ENCODE data around the gene MAP2K6.

Gene MAP2K6

DNA sequence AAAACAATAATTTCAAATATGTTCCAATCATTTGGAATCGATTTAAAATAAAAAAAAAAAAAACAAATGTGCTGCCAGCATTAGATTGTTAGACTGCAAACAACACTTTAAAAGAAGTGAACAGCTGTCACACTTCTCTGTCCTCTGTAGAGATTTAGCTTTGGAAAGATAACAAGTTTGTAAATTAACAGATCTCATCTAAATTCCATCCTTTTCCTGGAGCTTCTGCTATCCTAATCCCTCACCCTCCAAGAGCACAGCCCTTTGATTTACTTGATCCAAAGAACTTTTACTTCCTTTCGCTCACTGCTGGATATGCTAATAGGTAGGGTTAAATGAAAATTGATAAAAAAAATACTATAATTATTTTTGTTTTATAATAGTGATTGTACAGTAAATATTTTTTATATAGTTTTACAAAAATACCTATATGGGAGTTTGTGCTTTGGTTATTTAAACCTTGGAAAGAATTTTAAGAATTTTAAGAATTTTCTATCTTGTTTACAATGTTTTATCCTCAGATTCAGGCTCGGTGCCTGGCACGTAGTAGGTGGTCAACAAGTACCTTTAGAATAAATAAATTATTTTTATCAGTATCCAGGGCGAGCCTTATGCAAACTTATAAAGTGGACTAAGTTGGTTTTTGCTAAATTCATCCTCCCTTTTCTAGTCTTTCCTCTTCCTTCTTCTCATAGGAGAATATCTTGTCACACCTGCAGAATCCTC is 21.6 kb downstream of the MAP2K6 start:
- DNase-seq (no peak), ATAC-seq (ENCODE audit: insufficient read depth, low read depth) (no peak)
- Histone ChIP-seq H3K27ac (ENCODE audit: low read length) (no peak overlapping the region), H3K27me3 (ENCODE audit: insufficient read depth, low read length, poor library complexity) (no peaks in the 10 kb centered on the region), H3K9ac (ENCODE audit: low read depth, low read length) (no peak overlapping the region), H3K79me2 (ENCODE audit: insufficient read depth, low read length) (no peaks in the 10 kb centered on the region), H3K9me3 (ENCODE audit: insufficient read depth, low read length, severe bottlenecking) (no peaks in the 10 kb centered on the region), H3K4me2 (ENCODE audit: insufficient read depth, low read length) (no peak overlapping the region), H4K20me1 (ENCODE audit: insufficient read depth, low read length) (no peaks in the 10 kb centered on the region), H3K36me3 (ENCODE audit: insufficient read depth, low read length) (no peaks in the 10 kb centered on the region), H3K4me1 (ENCODE audit: insufficient read depth, low read length) (no peaks in the 10 kb centered on the region), H3K4me3 (ENCODE audit: low read depth in 1 of 2, low read length in 2 of 2) (no peak overlapping the region), H2AFZ (ENCODE audit: low read depth, low read length) (no peak overlapping the region)
- no peak for TF ChIP-seq EZH2 (IDR thresholded peaks at IDR 0.05; ENCODE audit: borderline replicate concordance, low read depth, low read length, severe bottlenecking)
- TF ChIP-seq CTCF (IDR thresholded peaks at IDR 0.05; ENCODE audit: borderline replicate concordance, extremely low read depth, low read length, poor library complexity, severe bottlenecking) = no peak

GRCh38 chr17:69437475-69437874 is 23.0 kb downstream of the MAP2K6 start:
- ATAC-seq (ENCODE audit: insufficient read depth, low read depth) (no peak), DNase-seq (no peak)
- Histone ChIP-seq H3K4me3 (ENCODE audit: low read depth in 1 of 2, low read length in 2 of 2) (no peak overlapping the region), H4K20me1 (ENCODE audit: insufficient read depth, low read length) (no peaks in the 10 kb centered on the region), H3K27me3 (ENCODE audit: insufficient read depth, low read length, poor library complexity) (no peaks in the 10 kb centered on the region), H2AFZ (ENCODE audit: low read depth, low read length) (no peak overlapping the region), H3K4me1 (ENCODE audit: insufficient read depth, low read length) (no peaks in the 10 kb centered on the region), H3K9me3 (ENCODE audit: insufficient read depth, low read length, severe bottlenecking) (no peaks in the 10 kb centered on the region), H3K79me2 (ENCODE audit: insufficient read depth, low read length) (no peaks in the 10 kb centered on the region), H3K27ac (ENCODE audit: low read length) (no peak overlapping the region), H3K36me3 (ENCODE audit: insufficient read depth, low read length) (no peaks in the 10 kb centered on the region), H3K9ac (ENCODE audit: low read depth, low read length) (no peak overlapping the region), H3K4me2 (ENCODE audit: insufficient read depth, low read length) (no peak overlapping the region)
- TF ChIP-seq CTCF (IDR thresholded peaks at IDR 0.05; ENCODE audit: borderline replicate concordance, extremely low read depth, low read length, poor library complexity, severe bottlenecking) (no peak), EZH2 (IDR thresholded peaks at IDR 0.05; ENCODE audit: borderline replicate concordance, low read depth, low read length, severe bottlenecking) (no peak)

DNA sequence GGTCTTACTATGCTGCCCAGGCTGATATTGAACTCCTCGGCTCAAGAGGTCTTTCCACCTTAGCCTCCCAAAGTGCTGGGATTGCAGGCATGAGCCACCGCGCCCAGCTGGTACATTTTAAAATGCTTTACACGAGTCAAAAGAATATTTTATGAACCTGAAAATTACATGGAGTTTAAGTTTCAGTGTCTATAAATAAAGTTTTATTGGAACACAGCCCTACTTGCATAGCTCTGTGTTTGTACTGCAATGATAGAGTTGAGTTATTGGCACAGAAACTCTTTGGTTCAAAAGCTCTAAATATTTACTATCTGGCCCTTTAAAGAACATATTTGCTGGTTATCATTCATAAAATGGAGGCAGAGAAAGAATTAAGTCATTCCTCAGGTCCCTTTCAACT is 24.3 kb downstream of the MAP2K6 start:
- TF ChIP-seq CTCF (IDR thresholded peaks at IDR 0.05; ENCODE audit: borderline replicate concordance, extremely low read depth, low read length, poor library complexity, severe bottlenecking) (no peak), EZH2 (IDR thresholded peaks at IDR 0.05; ENCODE audit: borderline replicate concordance, low read depth, low read length, severe bottlenecking) (no peak)
- Histone ChIP-seq H2AFZ (ENCODE audit: low read depth, low read length) (no peak overlapping the region), H3K4me1 (ENCODE audit: insufficient read depth, low read length) (no peaks in the 10 kb centered on the region), H3K27ac (ENCODE audit: low read length) (no peak overlapping the region), H3K36me3 (ENCODE audit: insufficient read depth, low read length) (no peaks in the 10 kb centered on the region), H3K27me3 (ENCODE audit: insufficient read depth, low read length, poor library complexity) (no peaks in the 10 kb centered on the region), H3K4me3 (ENCODE audit: low read depth in 1 of 2, low read length in 2 of 2) (no peak overlapping the region), H3K4me2 (ENCODE audit: insufficient read depth, low read length) (no peak overlapping the region), H4K20me1 (ENCODE audit: insufficient read depth, low read length) (no peaks in the 10 kb centered on the region), H3K9me3 (ENCODE audit: insufficient read depth, low read length, severe bottlenecking) (no peaks in the 10 kb centered on the region), H3K79me2 (ENCODE audit: insufficient read depth, low read length) (no peaks in the 10 kb centered on the region), H3K9ac (ENCODE audit: low read depth, low read length) (no peak overlapping the region)
- ATAC-seq (ENCODE audit: insufficient read depth, low read depth) = no peak
- DNase-seq = no peak
